Activated CD4-positive, alpha-beta memory T cell treated with anti-CD3 and anti-CD28 coated beads, Interleukin-2, amount 10 ng/mL, durations not matched to agents 7 days and 5 days (primary cell): Measurements from ENCODE around the gene CABCOCO1. TPM values are rescaled to one million over a fixed set of nuclear protein-coding genes. Genes with fewer than 3 reads are reported as not detected.

Experiments
- CTCF ChIA-PET: fragments of 350-600 bp; sonication (Branson Sonifier 250); formaldehyde crosslinking; loops from one replicate; lab custom pipeline; 2021; ENCODE audit warnings: antibody characterized with exemption, inconsistent platforms; lab: Charles Lee
- POLR2A ChIA-PET: fragments of 350-600 bp; sonication (Branson Sonifier 250); formaldehyde crosslinking; loops from one replicate; lab custom pipeline; 2021; ENCODE audit warnings: antibody characterized with exemption; lab: Charles Lee
- DNase-seq: peaks from one replicate; pipeline ENCODE4 v3.0.0-alpha.2; 2020
- H3K27ac Mint-ChIP-seq: one replicate; pipeline ENCODE4 v1.8.0; 2021; ENCODE audit warnings: mild to moderate bottlenecking, mixed read lengths
- H3K27me3 Mint-ChIP-seq: one replicate; pipeline ENCODE4 v1.8.0; 2021; ENCODE audit warnings: mixed read lengths
- H3K36me3 Mint-ChIP-seq: one replicate; pipeline ENCODE4 v1.8.0; 2021; ENCODE audit warnings: low read depth, mixed read lengths
- H3K4me1 Mint-ChIP-seq: one replicate; pipeline ENCODE4 v1.8.0; 2021; ENCODE audit warnings: mixed read lengths
- H3K4me3 Mint-ChIP-seq: one replicate; pipeline ENCODE4 v1.8.0; 2021; ENCODE audit warnings: mild to moderate bottlenecking, mixed read lengths
- H3K9me3 Mint-ChIP-seq: one replicate; pipeline ENCODE4 v1.8.0; 2021; ENCODE audit warnings: mixed read lengths
- total RNA-seq, 2 experiments: library from RNA; stranded (reverse); gene quantifications; one replicate each; pipeline ENCODE4 v1.2.3, GENCODE V29; 2021

Gene CABCOCO1
- total RNA-seq, 2 experiments from 2014 or later: not detected

- H3K36me3 Mint-ChIP-seq: peaks cover 30% of the 10 kb centered on the region
- CTCF ChIA-PET: interaction anchor here (1.1 to 1.3 kb wide), 4 partner anchors 36 to 80 kb away, joined by 3 to 6 read pairs (median 4); no protein-coding TSS in a partner anchor
- no peaks in the 10 kb centered on the region for H3K27me3 Mint-ChIP-seq
- peak; percentile 31 for DNase-seq
- peaks cover 15% of the 10 kb centered on the region for H3K9me3 Mint-ChIP-seq
- H3K4me1 Mint-ChIP-seq: peaks cover 64% of the 10 kb centered on the region
- POLR2A ChIA-PET: interaction anchor here (0.6 to 2.5 kb wide), 5 partner anchors 12 to 116 kb away, joined by 3 to 12 read pairs (median 4); no protein-coding TSS in a partner anchor
- no peak overlapping the region for H3K4me3 Mint-ChIP-seq
- peak overlapping the region; percentile 85 for H3K27ac Mint-ChIP-seq
Measured at GRCh38 chr10:61786728-61787127, 124.0 kb downstream of the CABCOCO1 start.

GRCh38 chr10:61787170-61787569 lies 124.4 kb downstream of the CABCOCO1 start:
- DNase-seq: no peak
- H3K27me3 Mint-ChIP-seq: no peaks in the 10 kb centered on the region
- ChIA-PET CTCF (interaction anchor here (1.1 to 1.3 kb wide), 2 partner anchors 36 to 50 kb away, joined by 3 to 6 read pairs; no protein-coding TSS in a partner anchor), POLR2A (interaction anchor here (0.6 to 1.2 kb wide), 2 partner anchors 12 to 28 kb away, joined by 4 read pairs; no protein-coding TSS in a partner anchor)
- peaks cover 15% of the 10 kb centered on the region for H3K9me3 Mint-ChIP-seq
- H3K36me3 Mint-ChIP-seq: peaks cover 25% of the 10 kb centered on the region
- H3K27ac Mint-ChIP-seq: peak overlapping the region; percentile 85
- H3K4me1 Mint-ChIP-seq: peaks cover 59% of the 10 kb centered on the region
- no peak overlapping the region for H3K4me3 Mint-ChIP-seq

GRCh38 chr10:61789031-61789430 lies 126.3 kb downstream of the CABCOCO1 start:
- Mint-ChIP-seq H3K4me3 (no peak overlapping the region), H3K36me3 (peaks cover 12% of the 10 kb centered on the region), H3K27ac (no peak overlapping the region), H3K9me3 (peaks cover 7% of the 10 kb centered on the region), H3K27me3 (no peaks in the 10 kb centered on the region), H3K4me1 (peaks cover 45% of the 10 kb centered on the region)
- POLR2A ChIA-PET: no interaction called here
- no peak for DNase-seq
- CTCF ChIA-PET: no interaction called here

- Mint-ChIP-seq H3K27ac (no peak overlapping the region), H3K36me3 (peaks cover 10% of the 10 kb centered on the region), H3K9me3 (peaks cover 7% of the 10 kb centered on the region), H3K4me1 (peaks cover 23% of the 10 kb centered on the region), H3K27me3 (no peaks in the 10 kb centered on the region), H3K4me3 (no peak overlapping the region)
- ChIA-PET POLR2A (interaction anchor here (0.7 kb wide), 1 partner anchor 41 kb away, joined by 3 read pairs; no protein-coding TSS in a partner anchor), CTCF (no interaction called here)
- no peak for DNase-seq
Measured at GRCh38 chr10:61791216-61791615, 128.5 kb downstream of the CABCOCO1 start.

- no peak overlapping the region for H3K4me3 Mint-ChIP-seq
- H3K9me3 Mint-ChIP-seq: peaks cover 7% of the 10 kb centered on the region
- H3K27ac Mint-ChIP-seq: no peak overlapping the region
- ChIA-PET POLR2A (no interaction called here), CTCF (no interaction called here)
- no peaks in the 10 kb centered on the region for H3K27me3 Mint-ChIP-seq
- peaks cover 13% of the 10 kb centered on the region for H3K4me1 Mint-ChIP-seq
- H3K36me3 Mint-ChIP-seq: peaks cover 10% of the 10 kb centered on the region
- DNase-seq: no peak
Measured at GRCh38 chr10:61792097-61792716, 129.5 kb downstream of the CABCOCO1 start.

- peaks cover 2% of the 10 kb centered on the region for H3K27me3 Mint-ChIP-seq
- H3K27ac Mint-ChIP-seq: no peak overlapping the region
- H3K36me3 Mint-ChIP-seq: peaks cover 10% of the 10 kb centered on the region
- H3K4me3 Mint-ChIP-seq: no peak overlapping the region
- CTCF ChIA-PET: no interaction called here
- H3K9me3 Mint-ChIP-seq: peaks cover 7% of the 10 kb centered on the region
- POLR2A ChIA-PET: no interaction called here
- DNase-seq: no peak
- peaks cover 7% of the 10 kb centered on the region for H3K4me1 Mint-ChIP-seq
Measured at GRCh38 chr10:61792921-61793320, 130.2 kb downstream of the CABCOCO1 start.

- DNase-seq: no peak
- Mint-ChIP-seq H3K9me3 (peaks cover 2% of the 10 kb centered on the region), H3K36me3 (peaks cover 10% of the 10 kb centered on the region), H3K27me3 (peaks cover 2% of the 10 kb centered on the region), H3K4me3 (no peak overlapping the region), H3K27ac (no peak overlapping the region), H3K4me1 (peaks cover 5% of the 10 kb centered on the region)
- ChIA-PET CTCF (interaction anchor here (0.6 to 1.2 kb wide), 2 partner anchors 43 to 1892 kb away, joined by 5 read pairs; no protein-coding TSS in a partner anchor), POLR2A (no interaction called here)
Measured at GRCh38 chr10:61793760-61794703, 131.3 kb downstream of the CABCOCO1 start.

GRCh38 chr10:61795147-61795546 lies 132.4 kb downstream of the CABCOCO1 start:
- CTCF ChIA-PET: interaction anchor here (1.2 kb wide), 1 partner anchor 44 kb away, joined by 5 read pairs; no protein-coding TSS in a partner anchor
- H3K9me3 Mint-ChIP-seq: no peaks in the 10 kb centered on the region
- peaks cover 2% of the 10 kb centered on the region for H3K27me3 Mint-ChIP-seq
- H3K27ac Mint-ChIP-seq: no peak overlapping the region
- peaks cover 4% of the 10 kb centered on the region for H3K4me1 Mint-ChIP-seq
- POLR2A ChIA-PET: no interaction called here
- no peak for DNase-seq
- no peak overlapping the region for H3K4me3 Mint-ChIP-seq
- H3K36me3 Mint-ChIP-seq: peaks cover 3% of the 10 kb centered on the region

GRCh38 chr10:61795551-61795950 lies 132.8 kb downstream of the CABCOCO1 start:
- Mint-ChIP-seq H3K4me1 (peaks cover 4% of the 10 kb centered on the region), H3K9me3 (no peaks in the 10 kb centered on the region), H3K4me3 (no peak overlapping the region), H3K36me3 (peaks cover 3% of the 10 kb centered on the region), H3K27ac (no peak overlapping the region), H3K27me3 (peaks cover 2% of the 10 kb centered on the region)
- ChIA-PET POLR2A (no interaction called here), CTCF (no interaction called here)
- no peak for DNase-seq

GRCh38 chr10:61796785-61797184 lies 134.1 kb downstream of the CABCOCO1 start:
- ChIA-PET CTCF (no interaction called here), POLR2A (no interaction called here)
- no peak for DNase-seq
- H3K36me3 Mint-ChIP-seq: no peaks in the 10 kb centered on the region
- peaks cover 4% of the 10 kb centered on the region for H3K4me1 Mint-ChIP-seq
- H3K9me3 Mint-ChIP-seq: no peaks in the 10 kb centered on the region
- peaks cover 2% of the 10 kb centered on the region for H3K27me3 Mint-ChIP-seq
- no peak overlapping the region for H3K4me3 Mint-ChIP-seq
- no peak overlapping the region for H3K27ac Mint-ChIP-seq

- Mint-ChIP-seq H3K4me3 (no peak overlapping the region), H3K27me3 (peaks cover 2% of the 10 kb centered on the region), H3K9me3 (peaks cover 2% of the 10 kb centered on the region), H3K27ac (no peak overlapping the region), H3K4me1 (peaks cover under 1% of the 10 kb centered on the region), H3K36me3 (no peaks in the 10 kb centered on the region)
- DNase-seq: no peak
- ChIA-PET POLR2A (no interaction called here), CTCF (no interaction called here)
Measured at GRCh38 chr10:61797304-61798153, 134.8 kb downstream of the CABCOCO1 start.

- POLR2A ChIA-PET: no interaction called here
- H3K36me3 Mint-ChIP-seq: no peaks in the 10 kb centered on the region
- no peaks in the 10 kb centered on the region for H3K4me1 Mint-ChIP-seq
- CTCF ChIA-PET: no interaction called here
- peaks cover 2% of the 10 kb centered on the region for H3K27me3 Mint-ChIP-seq
- H3K9me3 Mint-ChIP-seq: peaks cover 2% of the 10 kb centered on the region
- H3K27ac Mint-ChIP-seq: no peak overlapping the region
- no peak for DNase-seq
- H3K4me3 Mint-ChIP-seq: no peak overlapping the region
Measured at GRCh38 chr10:61798713-61799112, 136.0 kb downstream of the CABCOCO1 start.
